ENCODE measurements around the gene SIAH2.

- TF ChIP-seq CTCF (IDR thresholded peaks at IDR 0.05): no peak
- TF ChIP-seq ZFX (IDR thresholded peaks at IDR 0.05; ENCODE audit: borderline replicate concordance): no peak
These were observed 14.9 kb downstream of the SIAH2 start for GRCh38 chr3:150747886-150748683.
